Stimulated activated CD8-positive, alpha-beta memory T cell treated with anti-CD3 and anti-CD28 coated beads, Interleukin-7, amount 100 ng/mL, for 4 hours (primary cell): Measurements from ENCODE around the gene CBX3.
"Not testable (repeated sequence)": the region's sequence is repeated elsewhere in the genome, so short reads cannot be mapped to it uniquely, and the experiment has no call there.

Experiments
- DNase-seq, 2 donors: peaks; one replicate each; pipeline ENCODE4 v3.0.0-alpha.2; 2020; ENCODE audit warnings: low read depth in 2 of 2

CBX3 gene

GRCh38 chr7:26188206-26188956, 13.2 kb upstream of the CBX3 start:
- no peak for DNase-seq

GRCh38 chr7:26188957-26189541, 12.5 kb upstream of the CBX3 start:
- DNase-seq = no peak

GRCh38 chr7:26189697-26190096, 11.8 kb upstream of the CBX3 start:
- DNase-seq = no peak

DNA sequence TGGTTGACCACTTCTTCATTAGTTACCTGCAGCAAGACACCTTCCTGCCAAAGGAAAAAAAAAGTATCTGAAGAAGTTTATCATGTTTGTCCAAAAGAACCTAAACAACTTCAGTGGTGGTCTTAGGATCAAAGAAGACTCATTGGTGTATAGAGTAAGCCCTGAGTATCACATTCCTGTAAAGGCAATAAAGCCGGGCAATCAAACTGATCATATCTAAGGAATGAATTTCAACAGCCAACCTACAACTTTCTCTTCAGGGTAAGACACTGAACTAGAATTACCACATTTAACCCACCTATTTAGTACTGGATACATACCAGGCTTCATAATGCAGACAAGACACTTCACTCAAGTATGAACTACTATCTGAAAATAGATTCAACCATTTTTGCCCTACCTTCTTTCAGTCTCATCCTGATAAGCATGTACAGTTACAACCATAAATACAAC, 11.1 kb upstream of the CBX3 start:
- no peak for DNase-seq

DNA sequence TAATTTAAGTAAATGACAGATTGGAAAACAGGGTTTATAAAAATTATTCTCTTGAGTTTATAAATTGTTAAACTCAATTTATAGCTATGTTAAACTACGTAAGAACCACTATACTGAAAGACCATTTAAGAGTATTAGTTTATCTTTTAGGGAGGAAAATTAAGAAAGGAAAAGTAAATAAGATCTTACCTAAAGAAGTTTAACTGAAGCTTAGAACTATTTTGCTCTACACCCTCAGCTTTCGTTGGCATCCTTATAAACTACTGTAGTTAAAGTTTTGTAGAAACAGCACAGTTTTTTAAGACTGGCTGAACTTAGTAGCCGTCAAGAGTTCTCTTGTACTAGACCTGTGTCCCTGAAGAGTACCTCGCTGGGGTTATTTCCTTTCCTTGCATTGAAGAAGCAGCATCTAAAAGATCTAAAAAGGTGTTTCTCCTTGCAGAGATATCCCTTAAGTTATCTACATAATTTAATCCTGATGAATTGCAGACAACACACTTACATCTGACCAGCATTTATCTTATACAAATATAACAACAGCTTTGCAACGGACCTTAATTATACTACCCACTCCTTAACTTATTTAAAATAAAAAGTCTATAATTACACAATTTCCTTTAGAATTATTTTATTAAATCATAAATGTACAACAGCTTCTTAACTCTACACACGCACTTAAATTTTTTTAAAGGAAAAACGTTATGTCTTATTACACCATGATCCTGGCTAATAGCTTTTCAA, 10.1 kb upstream of the CBX3 start:
- no peak for DNase-seq

DNA sequence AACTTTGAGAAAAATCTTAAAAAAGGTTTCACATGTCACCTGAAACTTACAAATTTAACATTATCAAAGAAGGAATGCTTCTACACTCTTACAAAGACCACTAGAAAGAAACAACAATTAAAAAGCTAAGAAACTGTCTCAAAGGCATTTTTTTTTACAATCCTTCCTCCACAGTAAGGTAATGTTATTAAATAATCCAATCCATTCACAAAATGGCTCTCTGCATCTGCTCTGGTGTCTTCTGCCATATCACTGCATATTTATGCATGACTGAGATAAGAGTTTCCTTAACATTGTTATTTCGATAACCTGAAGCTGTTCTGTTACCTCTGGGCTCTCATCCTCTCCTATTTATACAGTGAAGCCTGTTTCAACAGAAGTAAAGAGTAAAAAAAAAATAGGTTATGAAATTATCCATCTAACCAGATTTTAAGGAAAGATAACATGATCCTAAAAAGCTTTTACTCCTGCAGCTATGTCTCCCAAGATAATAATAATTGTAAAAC, 9.5 kb upstream of the CBX3 start:
- DNase-seq = no peak

DNA sequence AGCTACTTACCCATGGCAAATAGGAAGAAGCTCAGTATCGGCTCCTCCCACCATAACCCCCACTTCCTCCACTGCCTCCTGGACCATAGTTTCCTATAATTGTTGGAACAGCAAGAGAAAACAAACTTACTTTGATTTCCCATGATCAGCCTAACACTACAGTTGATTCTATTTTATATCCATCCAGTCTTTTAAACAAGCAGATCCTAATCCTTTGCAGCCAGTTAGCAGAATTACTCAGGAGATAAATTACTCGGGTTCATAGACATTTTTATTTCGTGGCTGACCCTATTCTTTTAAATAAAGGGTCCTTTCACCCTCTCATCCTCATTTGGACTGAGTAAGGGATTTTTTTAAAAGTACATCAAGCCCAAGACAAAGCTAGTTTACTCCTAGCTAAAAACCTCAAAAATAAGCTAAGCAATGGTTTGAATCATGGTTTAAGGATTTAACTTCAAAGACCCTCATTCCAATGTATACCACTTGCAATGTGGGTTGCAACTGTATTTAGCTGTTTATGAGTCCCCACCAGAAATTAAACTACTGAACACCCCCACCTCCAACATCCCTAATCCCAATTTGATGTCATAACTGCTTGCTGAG, 9.0 kb upstream of the CBX3 start:
- DNase-seq = no peak

- no peak for DNase-seq
Observed at GRCh38 chr7:26193432-26194207, 7.9 kb upstream of the CBX3 start.

- DNase-seq = not testable (repeated sequence)
Observed at GRCh38 chr7:26194764-26195163, 6.8 kb upstream of the CBX3 start.

DNA sequence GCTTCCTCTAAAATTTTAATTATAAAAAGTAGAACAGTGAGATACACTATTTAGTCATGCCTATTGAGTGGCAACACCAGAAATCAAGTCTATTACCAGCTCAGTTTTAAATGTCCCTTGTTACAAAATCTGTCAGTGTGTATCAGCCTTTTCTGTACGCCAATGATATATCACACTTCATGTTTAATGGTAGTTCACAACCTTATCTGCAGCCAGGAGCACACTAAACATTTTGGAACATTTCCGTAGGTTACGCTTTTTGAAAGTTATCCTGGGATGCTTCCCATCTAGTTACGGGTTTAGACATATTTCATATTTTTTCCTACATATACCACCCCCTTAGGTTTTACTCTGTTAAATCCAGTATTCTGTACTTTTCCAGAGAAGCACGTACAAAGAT, 6.4 kb upstream of the CBX3 start:
- no peak for DNase-seq

DNA sequence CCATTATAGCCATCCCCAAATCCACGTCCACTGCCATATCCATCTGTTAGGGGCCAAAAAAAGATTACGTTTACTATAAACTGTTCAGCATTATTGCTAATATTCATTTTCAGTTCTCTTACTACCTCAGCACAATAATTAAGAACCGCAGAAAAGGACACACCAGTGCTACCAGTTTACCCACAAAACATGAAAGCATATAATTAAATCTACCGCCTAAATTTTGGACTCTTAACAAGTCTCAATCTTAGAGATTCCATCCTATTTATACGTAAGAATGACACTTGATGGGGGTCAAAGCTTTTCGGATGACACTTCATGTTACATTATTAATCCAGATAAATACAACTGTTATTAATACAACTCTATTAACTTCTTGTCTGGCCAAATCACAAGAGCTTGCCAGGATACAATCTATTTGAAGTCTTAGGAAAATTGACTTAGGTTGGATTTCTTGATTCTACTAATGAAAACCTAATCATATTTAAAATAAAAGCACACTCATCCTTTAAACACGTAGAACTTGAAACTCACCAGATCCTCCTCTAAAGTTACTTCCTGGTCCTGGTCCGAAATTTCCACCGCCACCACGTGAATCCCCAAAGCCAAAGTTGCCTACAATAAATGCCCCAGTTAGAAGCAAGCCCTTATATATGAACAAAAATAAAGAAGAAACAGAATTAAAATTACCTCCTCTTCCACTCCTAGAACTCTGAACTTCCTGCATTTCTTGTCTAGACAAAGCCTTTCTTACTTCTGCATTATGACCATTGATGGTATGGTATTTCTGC, 5.5 kb upstream of the CBX3 start:
- DNase-seq = no peak

DNA sequence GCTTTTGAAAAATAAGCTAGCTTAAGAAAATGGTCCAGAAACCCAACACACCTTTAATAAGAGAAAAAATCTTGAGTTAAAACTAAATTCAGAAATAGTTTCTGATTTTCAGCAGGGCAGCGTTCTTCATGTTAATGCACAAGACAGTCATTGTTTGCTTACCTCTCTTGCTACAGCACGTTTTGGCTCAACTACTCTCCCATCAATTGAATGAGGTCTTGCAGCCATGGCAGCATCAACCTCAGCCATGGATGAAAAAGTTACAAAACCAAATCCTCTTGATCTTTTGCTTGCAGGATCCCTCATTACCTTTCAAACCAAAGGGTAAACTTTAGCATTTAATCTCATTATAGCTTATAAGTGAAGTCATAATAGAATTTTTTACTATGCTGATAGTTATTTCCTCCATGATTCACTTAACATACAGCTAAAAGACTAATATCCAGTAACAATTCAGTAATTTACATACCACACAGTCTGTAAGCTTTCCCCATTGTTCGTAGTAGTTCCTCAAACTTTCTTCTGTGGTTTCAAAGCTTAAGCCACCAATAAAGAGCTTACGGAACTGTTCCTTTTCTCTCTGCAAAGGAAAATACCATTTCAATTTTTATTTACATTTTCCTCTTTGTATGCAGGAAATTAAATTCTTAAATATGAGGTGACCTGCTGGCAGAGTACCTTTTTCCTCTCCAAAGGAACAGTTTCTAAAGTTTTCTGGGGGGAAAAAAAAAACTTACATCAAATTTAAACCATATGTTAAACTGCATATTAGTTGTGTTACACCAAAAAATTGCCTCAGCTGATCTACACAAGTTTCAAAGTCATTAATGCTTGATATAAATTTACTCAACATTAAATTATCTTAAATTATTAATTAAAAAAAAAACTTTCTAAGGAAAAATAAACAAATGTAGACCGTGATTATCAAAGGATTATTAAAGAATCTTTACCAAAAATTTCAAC, 4.1 kb upstream of the CBX3 start:
- no peak for DNase-seq

- no peak for DNase-seq
Observed at GRCh38 chr7:26198133-26198780, 3.3 kb upstream of the CBX3 start.

GRCh38 chr7:26198781-26199169, 2.8 kb upstream of the CBX3 start:
- DNase-seq = no peak

DNA sequence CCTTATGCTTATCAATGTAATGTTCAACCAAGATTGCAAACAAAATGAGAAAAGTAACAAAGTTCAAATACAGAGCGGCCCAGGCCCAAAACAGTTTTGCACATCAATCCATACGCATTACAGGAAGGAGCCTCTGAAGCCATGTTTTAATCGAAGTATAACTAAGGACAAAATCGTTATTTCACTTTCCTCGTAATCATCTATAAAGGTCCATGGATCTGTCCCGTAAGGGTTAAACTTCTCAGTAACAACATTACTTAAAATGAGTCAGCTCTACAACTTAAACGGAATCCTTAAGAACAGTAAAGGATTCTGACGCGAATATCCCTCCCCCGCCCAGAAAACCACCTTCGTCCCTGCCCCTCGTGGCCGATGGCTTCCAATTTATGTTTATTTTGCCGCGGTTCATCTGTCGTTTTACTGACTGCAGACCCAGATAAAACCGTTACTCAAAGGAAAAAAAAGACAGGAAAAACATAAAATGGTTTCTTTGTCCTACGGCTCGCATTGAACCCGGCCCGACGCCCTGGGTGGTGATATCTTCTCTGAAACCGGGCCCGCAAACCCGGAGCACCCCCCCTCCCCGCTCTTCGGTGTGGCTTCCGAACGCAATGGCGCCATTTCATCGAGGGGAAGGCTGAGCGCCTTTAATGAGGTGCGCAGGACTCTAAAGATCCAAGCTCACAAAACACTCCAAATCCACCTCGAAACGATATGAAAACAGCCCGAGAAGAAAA, 2.1 kb upstream of the CBX3 start:
- DNase-seq = peak; percentile 58 to 62

DNA sequence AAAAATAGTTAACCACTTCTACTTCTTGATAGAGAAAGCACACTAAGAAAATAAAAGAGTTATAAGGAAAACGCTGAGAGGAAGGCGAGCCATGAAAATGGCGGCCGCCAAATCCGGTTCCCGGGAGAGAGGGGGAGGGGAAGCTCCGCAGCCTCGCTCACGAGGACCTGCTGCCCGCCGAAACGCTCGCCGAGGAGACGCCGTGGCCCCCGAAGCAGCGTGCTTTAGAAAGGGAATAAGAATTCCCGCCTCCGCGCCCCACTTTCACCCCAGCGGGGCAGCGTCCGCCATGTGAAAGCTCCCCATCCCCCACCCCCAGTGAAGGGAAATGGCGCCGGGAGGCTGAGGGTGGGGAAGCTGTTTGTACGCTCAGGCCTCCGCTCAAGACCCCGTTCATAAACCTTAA, 1.5 kb upstream of the CBX3 start:
- peak; percentile 62 to 64 for DNase-seq

DNA sequence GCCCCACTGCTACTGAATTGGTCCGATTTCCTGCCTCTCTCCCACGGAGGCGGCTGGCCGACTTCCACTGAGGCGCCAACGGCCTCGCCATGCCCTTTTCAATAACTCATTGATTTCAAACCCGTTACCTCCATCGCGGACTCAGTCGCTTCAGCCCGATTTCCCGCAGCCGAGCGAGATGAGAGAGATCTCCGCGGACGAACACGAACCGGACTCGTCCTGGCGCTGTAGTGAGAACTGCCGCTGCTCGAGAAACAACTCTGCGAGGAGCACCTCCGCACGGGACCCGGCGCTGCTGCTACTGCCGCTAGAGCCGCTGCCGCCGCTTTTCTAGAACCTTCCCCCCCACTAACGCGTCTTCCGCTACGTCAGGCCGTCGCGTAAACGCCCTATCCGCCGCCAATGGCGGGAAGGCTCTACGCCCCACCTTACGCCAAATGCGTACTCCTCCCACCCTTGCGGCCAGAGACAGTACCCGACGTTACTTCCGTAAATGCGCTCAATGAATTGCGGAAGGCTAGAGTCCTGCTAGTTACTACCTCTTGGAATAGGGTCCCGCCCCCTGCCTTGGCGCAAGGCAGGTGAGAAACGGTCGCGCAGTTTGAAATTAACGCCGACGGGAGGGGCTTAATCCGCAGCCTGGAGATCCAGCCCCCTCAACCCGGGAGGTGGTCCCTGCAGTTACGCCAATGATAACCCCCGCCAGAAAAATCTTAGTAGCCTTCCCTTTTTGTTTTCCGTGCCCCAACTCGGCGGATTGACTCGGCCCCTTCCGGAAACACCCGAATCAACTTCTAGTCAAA, 900 bp upstream of the CBX3 start, which contains the start of gene HNRNPA2B1:
HNRNPA2B1 (minus strand) TSS at position 303 of the 803 bp plus-strand sequence; CDS start at position 134, 169 bp downstream.
- peak; percentile 95 to 97 for DNase-seq
